CD4-positive, alpha-beta T cell treated with Interleukin-4 for 4 hours (primary cell): Measurements from ENCODE around the gene ESPNL.

Source experiments
- DNase-seq: peaks from one replicate; pipeline ENCODE4 v3.0.0-alpha.2; 2020

ESPNL gene

GRCh38 chr2:238098901-238099713 lies 1.0 kb upstream of the ESPNL start:
- DNase-seq = no peak

- no peak for DNase-seq
Measured at GRCh38 chr2:238099714-238100048, 459 bp upstream of the ESPNL start.

GRCh38 chr2:238100821-238101771 lies 956 bp downstream of the ESPNL start:
- DNase-seq = no peak

- DNase-seq = no peak
Measured at GRCh38 chr2:238101891-238102841, 2.0 kb downstream of the ESPNL start.

GRCh38 chr2:238102865-238103264 lies 2.7 kb downstream of the ESPNL start:
- no peak for DNase-seq

GRCh38 chr2:238103465-238104225 lies 3.5 kb downstream of the ESPNL start:
- no peak for DNase-seq

- DNase-seq = no peak
Measured at GRCh38 chr2:238104226-238104690, 4.1 kb downstream of the ESPNL start.

- DNase-seq = no peak
Measured at GRCh38 chr2:238104691-238105371, 4.7 kb downstream of the ESPNL start.

- DNase-seq = no peak
Measured at GRCh38 chr2:238105506-238106338, 5.6 kb downstream of the ESPNL start.

GRCh38 chr2:238106339-238106697 lies 6.2 kb downstream of the ESPNL start:
- no peak for DNase-seq

GRCh38 chr2:238106698-238107524 lies 6.8 kb downstream of the ESPNL start:
- DNase-seq = no peak

GRCh38 chr2:238107525-238108422 lies 7.6 kb downstream of the ESPNL start:
- no peak for DNase-seq

GRCh38 chr2:238108423-238109183 lies 8.5 kb downstream of the ESPNL start:
- no peak for DNase-seq

- no peak for DNase-seq
Measured at GRCh38 chr2:238113611-238114010, 13.5 kb downstream of the ESPNL start.

- no peak for DNase-seq
Measured at GRCh38 chr2:238114331-238114841, 14.2 kb downstream of the ESPNL start.

- DNase-seq = no peak
Measured at GRCh38 chr2:238114851-238115660, 14.9 kb downstream of the ESPNL start.
